Liver (tissue), 9 donors: ENCODE measurements around the gene PDGFA. TPM values are rescaled to one million over a fixed set of nuclear protein-coding genes. Genes with fewer than 3 reads are reported as not detected.

Experiments
- DNase-seq: peaks from one replicate; pipeline ENCODE4 v3.0.0-alpha.2; 2017; ENCODE audit warnings: low spot score
- H3K27ac ChIP-seq, 2 donors: one replicate each; pipeline ENCODE4 v1.7.0; 2013; ENCODE audit warnings: inconsistent platforms in 2 of 2, low read length in 2 of 2, control low read depth in 1 of 2, low read depth in 1 of 2, mild to moderate bottlenecking in 1 of 2
- H3K27me3 ChIP-seq, 4 donors: one replicate each; pipeline versions ENCODE4 v1.6.1 to v1.7.0; 2013; ENCODE audit warnings: low read length in 3 of 4, inconsistent platforms in 1 of 4, mild to moderate bottlenecking in 1 of 4, moderate library complexity in 1 of 4; ENCODE audit not compliant: control insufficient read depth in 4 of 4, insufficient read depth in 4 of 4
- H3K36me3 ChIP-seq, 4 donors: one replicate each; pipeline versions ENCODE4 v1.6.1 to v1.7.0; 2013; ENCODE audit warnings: low read length in 3 of 4, mild to moderate bottlenecking in 3 of 4, low read depth in 1 of 4, moderate library complexity in 1 of 4; ENCODE audit not compliant: control insufficient read depth in 4 of 4, insufficient read depth in 3 of 4
- H3K4me1 ChIP-seq, 4 donors: one replicate each; pipeline versions ENCODE4 v1.6.1 to v1.7.0; 2013; ENCODE audit warnings: low read length in 3 of 4, mild to moderate bottlenecking in 3 of 4, moderate library complexity in 1 of 4; ENCODE audit not compliant: control insufficient read depth in 4 of 4, insufficient read depth in 4 of 4
- H3K4me3 ChIP-seq, 3 donors: one replicate each; pipeline versions ENCODE4 v1.6.1 to v1.7.0; 2013; ENCODE audit warnings: low read length in 3 of 3, control low read depth in 1 of 3, low read depth in 1 of 3, mild to moderate bottlenecking in 1 of 3
- H3K9ac ChIP-seq, 2 donors: one replicate each; pipeline ENCODE4 v1.7.0; 2013; ENCODE audit warnings: low read length in 2 of 2, mild to moderate bottlenecking in 2 of 2, moderate library complexity in 2 of 2, control low read depth in 1 of 2, low read depth in 1 of 2
- H3K9me3 ChIP-seq, 4 donors: one replicate each; pipeline versions ENCODE4 v1.6.1 to v1.7.0; 2013; ENCODE audit warnings: low read length in 3 of 4; ENCODE audit not compliant: control insufficient read depth in 4 of 4
- ATF3 ChIP-seq: IDR thresholded peaks from 2 replicates; pipeline ENCODE4 v1.6.1; 2016; ENCODE audit warnings: antibody characterized with exemption
- CTCF ChIP-seq: fragments of 150-350 bp; IDR thresholded peaks from 2 replicates; pipeline ENCODE4 v1.5.1; 2017; ENCODE audit warnings: improper control_type of control experiment, low read depth, low read length; ENCODE audit not compliant: missing input control
- EGR1 ChIP-seq, 2 donors: IDR thresholded peaks; 2 replicates each; pipeline ENCODE4 v1.6.1; 2016 to 2018; ENCODE audit warnings: antibody characterized with exemption in 2 of 2, low read depth in 2 of 2
- FOXA1 ChIP-seq: IDR thresholded peaks from 2 replicates; pipeline ENCODE4 v1.6.1; 2016; ENCODE audit warnings: antibody characterized with exemption
- FOXA2 ChIP-seq: IDR thresholded peaks from 2 replicates; pipeline ENCODE4 v1.6.1; 2016; ENCODE audit warnings: antibody characterized with exemption
- GABPA ChIP-seq, 2 donors: IDR thresholded peaks in 1 of 2; conservative IDR thresholded peaks in 1 of 2; 2 replicates each; pipeline ENCODE4 v1.6.1; 2016; ENCODE audit warnings: antibody characterized with exemption in 2 of 2, mild to moderate bottlenecking in 1 of 2, moderate library complexity in 1 of 2
- HNF4G ChIP-seq: IDR thresholded peaks from 2 replicates; pipeline ENCODE4 v1.6.1; 2016; ENCODE audit warnings: antibody characterized with exemption
- JUND ChIP-seq, 2 donors: IDR thresholded peaks; 2 replicates each; pipeline ENCODE4 v1.6.1; 2016; ENCODE audit warnings: antibody characterized with exemption in 2 of 2
- MAX ChIP-seq: IDR thresholded peaks from 2 replicates; pipeline ENCODE4 v1.6.1; 2016; ENCODE audit warnings: antibody characterized with exemption
- NR2F2 ChIP-seq: IDR thresholded peaks from 2 replicates; pipeline ENCODE4 v1.6.1; 2016; ENCODE audit warnings: antibody characterized with exemption
- RAD21 ChIP-seq, 2 donors: IDR thresholded peaks; 2 replicates each; pipeline ENCODE4 v1.6.1; 2016; ENCODE audit warnings: antibody characterized with exemption in 2 of 2, mild to moderate bottlenecking in 2 of 2
- RXRA ChIP-seq, 2 donors: IDR thresholded peaks; 2 replicates each; pipeline ENCODE4 v1.6.1; 2017 to 2018; ENCODE audit warnings: antibody characterized with exemption in 2 of 2, mild to moderate bottlenecking in 1 of 2
- SP1 ChIP-seq: IDR thresholded peaks from 2 replicates; pipeline ENCODE4 v1.6.1; 2018; ENCODE audit warnings: antibody characterized with exemption, mild to moderate bottlenecking
- TAF1 ChIP-seq: conservative IDR thresholded peaks from 2 replicates; pipeline ENCODE4 v1.6.1; 2016; ENCODE audit warnings: antibody characterized with exemption, mild to moderate bottlenecking
- YY1 ChIP-seq: IDR thresholded peaks from 2 replicates; pipeline ENCODE4 v1.6.1; 2016; ENCODE audit warnings: antibody characterized with exemption, mild to moderate bottlenecking
- ZBTB33 ChIP-seq: IDR thresholded peaks from 2 replicates; pipeline ENCODE4 v1.6.1; 2016; ENCODE audit warnings: antibody characterized with exemption
- WGBS: extraction: QIAGEN DNeasy Blood & Tissue Kit; methylation state at CpG from one replicate; pipeline ENCODE4 v1.1.7; 2013; 5-methylcytosine and 5-hydroxymethylcytosine counted together
- polyA plus RNA-seq, 2 donors: library from polyadenylated mRNA; stranded (reverse) in 1 of 2; unstranded in 1 of 2; fragments of 200-250 nt in 1 of 2; fragments of >200 nt in 1 of 2; fragmentation: Nextera tagmentation in 1 of 2; extraction: Ambion mirVana in 1 of 2; gene quantifications; one replicate each; pipeline versions ENCODE4 v1.2.1 to v1.2.3, GENCODE V29; 2013 to 2015
- total RNA-seq, 2 donors: library from RNA; depleted of rRNA; stranded (reverse); fragments of >200 nt; gene quantifications; one replicate each; pipeline ENCODE4 v1.2.3, GENCODE V29; 2014
- donor health status: healthy.
- donor health status: healthy.
- donor health status: healthy.
- donor health status: healthy.
- donor health status: healthy.

Gene PDGFA
- total and polyA plus RNA-seq, 4 donors = 1.4 to 5.1 (median 2.0) TPM

GRCh38 chr7:455110-455928 lies 64.3 kb downstream of the PDGFA start:
- no peak for DNase-seq
- TF ChIP-seq FOXA1 = no peak
- TF ChIP-seq NR2F2 = no peak
- no peak for TF ChIP-seq ZBTB33
- TF ChIP-seq JUND (IDR thresholded peaks at IDR 0.05) = no peak
- no peak for TF ChIP-seq ATF3
- no peak for TF ChIP-seq EGR1 (IDR thresholded peaks at IDR 0.05; ENCODE audit: low read depth in 2 of 2)
- no peak for TF ChIP-seq YY1
- TF ChIP-seq TAF1 = no peak
- no peak for TF ChIP-seq HNF4G
- no peak for TF ChIP-seq SP1
- TF ChIP-seq GABPA (IDR thresholded peaks at IDR 0.05 in 1 of 2, conservative IDR thresholded peaks at IDR 0.05 in 1 of 2) = no peak
- no peak for TF ChIP-seq FOXA2
- TF ChIP-seq MAX = no peak
- TF ChIP-seq RAD21 (IDR thresholded peaks at IDR 0.05) = no peak
- TF ChIP-seq CTCF = no peak
- TF ChIP-seq RXRA (IDR thresholded peaks at IDR 0.05) = no peak
- H3K4me1 ChIP-seq = no peaks in the 10 kb centered on the region
- no peaks in the 10 kb centered on the region for H3K9me3 ChIP-seq
- no peak overlapping the region for H3K4me3 ChIP-seq
- H3K27ac ChIP-seq = no peak overlapping the region
- 72% methylated on average over 42 of the region's 42 CpGs for WGBS
- H3K9ac ChIP-seq = no peak overlapping the region
- peaks cover 0 to 2% (median 0%) of the 10 kb centered on the region in 4 donors for H3K27me3 ChIP-seq
- H3K36me3 ChIP-seq = no peaks in the 10 kb centered on the region

GRCh38 chr7:454356-455109 lies 65.1 kb downstream of the PDGFA start:
- no peak overlapping the region for H3K27ac ChIP-seq
- TF ChIP-seq FOXA2 (no peak), JUND (IDR thresholded peaks at IDR 0.05) (no peak), EGR1 (IDR thresholded peaks at IDR 0.05; ENCODE audit: low read depth in 2 of 2) (no peak), ZBTB33 (no peak), ATF3 (no peak), RAD21 (IDR thresholded peaks at IDR 0.05) (no peak), MAX (no peak), SP1 (no peak)
- WGBS = 94% methylated on average over 56 of the region's 56 CpGs

More at GRCh38 chr7:454356-455109, 65.1 kb downstream of the PDGFA start:
- no peaks in the 10 kb centered on the region for H3K4me1 ChIP-seq
- no peak for DNase-seq
- H3K36me3 ChIP-seq = no peaks in the 10 kb centered on the region
- no peak overlapping the region for H3K4me3 ChIP-seq
- no peak overlapping the region for H3K9ac ChIP-seq
- no peaks in the 10 kb centered on the region for H3K9me3 ChIP-seq
- H3K27me3 ChIP-seq = peaks cover 0 to 2% (median 0%) of the 10 kb centered on the region in 4 donors
